B cell (primary cell): ENCODE results near the gene KRT77. TPM values are rescaled to one million over a fixed set of nuclear protein-coding genes. Genes with fewer than 3 reads are reported as not detected.

Experiments
- ATAC-seq: fragments of 200-7000 bp; cut with Tn5 transposase; one replicate; pipeline ENCODE4 v1.10.0; 2021; ENCODE audit warnings: low read depth, mild to moderate bottlenecking, moderate number of reproducible peaks, moderate library complexity
- CTCF ChIA-PET: fragments of 350-600 bp; sonication (Branson Sonifier 250); formaldehyde crosslinking; loops from one replicate; lab custom pipeline; 2021; ENCODE audit warnings: antibody characterized with exemption, inconsistent platforms; lab: Charles Lee
- POLR2A ChIA-PET: fragments of 350-600 bp; sonication (Branson Sonifier 250); formaldehyde crosslinking; loops from one replicate; lab custom pipeline; 2021; ENCODE audit warnings: antibody characterized with exemption; lab: Charles Lee
- DNase-seq: peaks from one replicate; pipeline ENCODE4 v3.0.0; 2013
- H2AFZ ChIP-seq: 2 replicates; pipeline ENCODE4 v1.6.1; 2012; ENCODE audit warnings: mild to moderate bottlenecking, low read depth, low read length; ENCODE audit not compliant: insufficient read depth, poor library complexity, severe bottlenecking
- H3K27ac ChIP-seq, 2 donors: 1 replicate in 1 of 2; 2 replicates in 1 of 2; pipeline ENCODE4 v1.5.1; 2012 to 2013; ENCODE audit warnings: low read length in 2 of 2, mild to moderate bottlenecking in 2 of 2, moderate library complexity in 1 of 2
- H3K27me3 ChIP-seq, 4 experiments: fragments of 200-600 bp in 1 of 4; sonication (generic) in 1 of 4; replicated peaks in 1 of 4; 1 replicate in 2 of 4; 2 replicates in 2 of 4; pipeline versions ENCODE4 v1.6.1 to v1.7.0; 2013 to 2016; ENCODE audit warnings: low read length in 3 of 4, mild to moderate bottlenecking in 2 of 4, mixed read lengths in 1 of 4, moderate library complexity in 1 of 4; ENCODE audit not compliant: insufficient read depth in 4 of 4, control insufficient read depth in 3 of 4; ENCODE audit errors: control extremely low read depth in 1 of 4
- H3K36me3 ChIP-seq, 2 experiments: replicated peaks in 1 of 2; 1 replicate in 1 of 2; 2 replicates in 1 of 2; pipeline versions ENCODE4 v1.6.1 to v1.7.1; 2013; ENCODE audit warnings: low read length in 1 of 2; ENCODE audit not compliant: insufficient read depth in 2 of 2, control insufficient read depth in 1 of 2; ENCODE audit errors: control extremely low read depth in 1 of 2, extremely low read depth in 1 of 2
- H3K4me1 ChIP-seq, 2 donors: fragments of 200-600 bp in 1 of 2; sonication (generic) in 1 of 2; 1 replicate in 1 of 2; 2 replicates in 1 of 2; pipeline versions ENCODE4 v1.5.1 to v1.6.1; 2013 to 2017; ENCODE audit warnings: low read length in 2 of 2; ENCODE audit not compliant: control insufficient read depth in 2 of 2, insufficient read depth in 2 of 2
- H3K4me2 ChIP-seq: replicated peaks from 2 replicates; pipeline ENCODE3; 2012; ENCODE audit warnings: mild to moderate bottlenecking, low read depth, low read length; ENCODE audit not compliant: poor library complexity, severe bottlenecking
- H3K4me3 ChIP-seq, 5 experiments: fragments of 200-600 bp in 1 of 5; sonication (generic) in 1 of 5; 1 replicate in 3 of 5; 2 replicates in 2 of 5; pipeline versions ENCODE4 v1.5.1 to v1.7.0; 2011 to 2016; ENCODE audit warnings: low read length in 4 of 5, mild to moderate bottlenecking in 4 of 5, low read depth in 2 of 5, control low read depth in 1 of 5, moderate library complexity in 1 of 5; ENCODE audit not compliant: insufficient read depth in 1 of 5; ENCODE audit errors: control extremely low read depth in 1 of 5, extremely low read depth in 1 of 5
- H3K79me2 ChIP-seq: fragments of 200-600 bp; sonication (generic); one replicate; pipeline ENCODE4 v1.6.0; 2016; ENCODE audit warnings: low read length; ENCODE audit not compliant: control insufficient read depth, insufficient read depth
- H3K9ac ChIP-seq: fragments of 200-600 bp; sonication (generic); 2 replicates; pipeline ENCODE4 v1.6.1; 2017; ENCODE audit warnings: mild to moderate bottlenecking, low read length, moderate library complexity
- H3K9me3 ChIP-seq, 3 donors: one replicate each; pipeline versions ENCODE4 v1.6.1 to v1.7.1; 2013; ENCODE audit warnings: low read length in 2 of 3; ENCODE audit not compliant: control insufficient read depth in 2 of 3, insufficient read depth in 1 of 3; ENCODE audit errors: control extremely low read depth in 1 of 3
- H4K20me1 ChIP-seq: 2 replicates; pipeline ENCODE4 v1.6.0; 2012; ENCODE audit warnings: mild to moderate bottlenecking, low read length; ENCODE audit not compliant: insufficient read depth, control insufficient read depth, poor library complexity, severe bottlenecking
- H3K27ac Mint-ChIP-seq: one replicate; pipeline ENCODE4 v1.8.0; 2021; ENCODE audit warnings: mixed read lengths
- H3K27me3 Mint-ChIP-seq: one replicate; pipeline ENCODE4 v1.8.0; 2021; ENCODE audit warnings: mixed read lengths
- H3K4me1 Mint-ChIP-seq: one replicate; pipeline ENCODE4 v1.8.0; 2021; ENCODE audit warnings: mixed read lengths
- H3K4me3 Mint-ChIP-seq: one replicate; pipeline ENCODE4 v1.8.0; 2021; ENCODE audit warnings: mixed read lengths
- H3K9me3 Mint-ChIP-seq: one replicate; pipeline ENCODE4 v1.8.0; 2022; ENCODE audit warnings: mixed read lengths; ENCODE audit not compliant: insufficient read depth
- EZH2 ChIP-seq: IDR thresholded peaks from 2 replicates; pipeline ENCODE4 v1.6.1; 2012; ENCODE audit warnings: borderline replicate concordance, low read depth, mild to moderate bottlenecking, moderate library complexity, low read length; ENCODE audit not compliant: insufficient read depth, poor library complexity, severe bottlenecking
- WGBS: methylation state at CpG from one replicate; pipeline ENCODE4 v1.1.5; 2013; ENCODE audit warnings: missing lambda C conversion rate; ENCODE audit not compliant: insufficient coverage; 5-methylcytosine and 5-hydroxymethylcytosine counted together
- intact Hi-C: fragments of 100-400 bp; cut with micrococcal nuclease; formaldehyde crosslinking; loops from one replicate; pipeline ENCODE4 v1.10.0; 2022
- polyA plus RNA-seq: library from polyadenylated mRNA; depleted of rRNA; stranded (reverse); fragments of >200 nt; gene quantifications from 2 replicates; pipeline ENCODE4 v1.2.3, GENCODE V29; 2012
- total RNA-seq, 2 donors: library from RNA; stranded (reverse); fragments of 120-200 nt in 1 of 2; gene quantifications; 1 replicate in 1 of 2; 2 replicates in 1 of 2; pipeline versions ENCODE4 v1.2.3 to v1.2.4, GENCODE V29; 2013 to 2022
- TF ChIP-seq, protein P1 (sequence below): fragments of 200-600 bp; IDR thresholded peaks from one replicate; pipeline ENCODE4 v1.8.0; 2022; ENCODE audit warnings: antibody characterized with exemption, mild to moderate bottlenecking

KRT77 gene
- total and polyA plus RNA-seq, 2 donors (not counting 1 experiment from before 2014, with no cell fraction given) = not detected

DNA sequence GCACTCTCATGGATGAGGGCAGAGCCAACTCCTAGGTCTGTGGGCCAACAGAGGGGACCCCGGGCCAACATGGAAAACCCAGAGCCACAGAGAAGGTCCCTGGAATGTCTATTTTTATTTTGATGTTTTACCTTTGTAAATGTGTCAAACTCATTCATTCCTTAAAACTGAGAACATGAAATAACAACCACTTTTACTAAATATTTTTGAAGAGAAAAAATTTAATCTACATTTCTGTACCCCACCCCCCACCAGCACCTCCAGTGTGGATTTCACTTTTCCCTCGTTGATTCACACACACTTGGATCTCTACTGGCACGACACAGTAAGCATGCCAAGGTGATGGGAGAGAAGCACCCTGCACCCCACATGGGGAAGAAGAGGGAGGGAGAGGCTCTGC, 6.7 kb downstream of the KRT77 start:
- H3K27me3 ChIP-seq = peaks cover 0 to 19% (median 4%) of the 10 kb centered on the region in 4 experiments
- CTCF ChIA-PET = no interaction called here
- TF ChIP-seq EZH2 = no peak
- TF ChIP-seq, protein P1, sequence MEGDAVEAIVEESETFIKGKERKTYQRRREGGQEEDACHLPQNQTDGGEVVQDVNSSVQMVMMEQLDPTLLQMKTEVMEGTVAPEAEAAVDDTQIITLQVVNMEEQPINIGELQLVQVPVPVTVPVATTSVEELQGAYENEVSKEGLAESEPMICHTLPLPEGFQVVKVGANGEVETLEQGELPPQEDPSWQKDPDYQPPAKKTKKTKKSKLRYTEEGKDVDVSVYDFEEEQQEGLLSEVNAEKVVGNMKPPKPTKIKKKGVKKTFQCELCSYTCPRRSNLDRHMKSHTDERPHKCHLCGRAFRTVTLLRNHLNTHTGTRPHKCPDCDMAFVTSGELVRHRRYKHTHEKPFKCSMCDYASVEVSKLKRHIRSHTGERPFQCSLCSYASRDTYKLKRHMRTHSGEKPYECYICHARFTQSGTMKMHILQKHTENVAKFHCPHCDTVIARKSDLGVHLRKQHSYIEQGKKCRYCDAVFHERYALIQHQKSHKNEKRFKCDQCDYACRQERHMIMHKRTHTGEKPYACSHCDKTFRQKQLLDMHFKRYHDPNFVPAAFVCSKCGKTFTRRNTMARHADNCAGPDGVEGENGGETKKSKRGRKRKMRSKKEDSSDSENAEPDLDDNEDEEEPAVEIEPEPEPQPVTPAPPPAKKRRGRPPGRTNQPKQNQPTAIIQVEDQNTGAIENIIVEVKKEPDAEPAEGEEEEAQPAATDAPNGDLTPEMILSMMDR = no peak
- DNase-seq = no peak
- H3K9me3 Mint-ChIP-seq = no peaks in the 10 kb centered on the region
- H3K27me3 Mint-ChIP-seq = peaks cover 48% of the 10 kb centered on the region
- no peak overlapping the region for H3K4me2 ChIP-seq
- no peaks in the 10 kb centered on the region for H3K9me3 ChIP-seq
- H3K4me1 Mint-ChIP-seq = peaks cover 3% of the 10 kb centered on the region
- H3K27ac ChIP-seq = no peak overlapping the region
- no peak for ATAC-seq
- no peak overlapping the region for H2AFZ ChIP-seq
- no peaks in the 10 kb centered on the region for H3K79me2 ChIP-seq
- H3K4me1 ChIP-seq = peaks cover 2 to 4% of the 10 kb centered on the region in 2 donors
- no peak overlapping the region for H3K27ac Mint-ChIP-seq
- intact Hi-C loops = no loop called here
- H3K9ac ChIP-seq = no peak overlapping the region
- POLR2A ChIA-PET = no interaction called here
- WGBS = no CpG with 5 or more reads among the region's 3 CpGs
- H4K20me1 ChIP-seq = no peaks in the 10 kb centered on the region
- no peak overlapping the region for H3K4me3 ChIP-seq
- no peak overlapping the region for H3K4me3 Mint-ChIP-seq
- H3K36me3 ChIP-seq = no peaks in the 10 kb centered on the region

GRCh38 chr12:52695039-52695438, 8.3 kb downstream of the KRT77 start:
- H2AFZ ChIP-seq = no peak overlapping the region
- ATAC-seq (no peak), DNase-seq (no peak)
- no peak overlapping the region for H3K27ac Mint-ChIP-seq
- peaks cover 0 to 32% (median 8%) of the 10 kb centered on the region in 4 experiments for H3K27me3 ChIP-seq
- H3K4me1 ChIP-seq = peaks cover 7 to 8% of the 10 kb centered on the region in 2 donors
- H3K79me2 ChIP-seq = no peaks in the 10 kb centered on the region
- no peak overlapping the region for H3K27ac ChIP-seq
- no peak overlapping the region for H3K4me2 ChIP-seq
- POLR2A ChIA-PET = no interaction called here
- H3K36me3 ChIP-seq = no peaks in the 10 kb centered on the region
- intact Hi-C loops = no loop called here
- 80% methylated on average over 1 of the region's 3 CpGs for WGBS
- no peak overlapping the region for H3K4me3 ChIP-seq
- no peaks in the 10 kb centered on the region for H3K9me3 Mint-ChIP-seq
- H3K9me3 ChIP-seq = no peaks in the 10 kb centered on the region
- H3K27me3 Mint-ChIP-seq = peaks cover 53% of the 10 kb centered on the region
- H4K20me1 ChIP-seq = no peaks in the 10 kb centered on the region
- no peak overlapping the region for H3K4me3 Mint-ChIP-seq
- CTCF ChIA-PET = no interaction called here
- peaks cover 12% of the 10 kb centered on the region for H3K4me1 Mint-ChIP-seq
- no peak overlapping the region for H3K9ac ChIP-seq
- no peak for TF ChIP-seq EZH2
- TF ChIP-seq, protein P1 = no peak
